ENCODE measurements around the gene USF2.

DNA sequence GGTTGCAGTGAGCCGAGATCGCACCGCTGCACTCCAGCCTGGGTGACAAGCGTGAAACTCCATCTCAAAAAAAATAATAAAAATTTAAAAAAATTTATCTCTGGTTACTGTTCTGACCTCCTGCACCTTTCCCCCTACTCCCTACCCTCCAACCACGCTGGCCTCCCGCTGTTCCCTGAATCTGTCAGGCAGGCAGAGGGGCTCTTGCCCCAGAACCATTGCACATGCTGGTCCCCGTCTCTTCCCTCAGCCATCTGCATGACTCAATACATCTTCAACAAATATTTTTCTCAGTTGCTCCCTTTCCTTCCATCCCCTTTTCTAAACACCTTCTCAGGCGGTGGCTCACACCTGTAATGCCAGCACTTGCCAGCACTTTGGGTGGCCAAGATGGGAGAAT lies 39.2 kb upstream of the USF2 start:
- TF ChIP-seq, protein P1, sequence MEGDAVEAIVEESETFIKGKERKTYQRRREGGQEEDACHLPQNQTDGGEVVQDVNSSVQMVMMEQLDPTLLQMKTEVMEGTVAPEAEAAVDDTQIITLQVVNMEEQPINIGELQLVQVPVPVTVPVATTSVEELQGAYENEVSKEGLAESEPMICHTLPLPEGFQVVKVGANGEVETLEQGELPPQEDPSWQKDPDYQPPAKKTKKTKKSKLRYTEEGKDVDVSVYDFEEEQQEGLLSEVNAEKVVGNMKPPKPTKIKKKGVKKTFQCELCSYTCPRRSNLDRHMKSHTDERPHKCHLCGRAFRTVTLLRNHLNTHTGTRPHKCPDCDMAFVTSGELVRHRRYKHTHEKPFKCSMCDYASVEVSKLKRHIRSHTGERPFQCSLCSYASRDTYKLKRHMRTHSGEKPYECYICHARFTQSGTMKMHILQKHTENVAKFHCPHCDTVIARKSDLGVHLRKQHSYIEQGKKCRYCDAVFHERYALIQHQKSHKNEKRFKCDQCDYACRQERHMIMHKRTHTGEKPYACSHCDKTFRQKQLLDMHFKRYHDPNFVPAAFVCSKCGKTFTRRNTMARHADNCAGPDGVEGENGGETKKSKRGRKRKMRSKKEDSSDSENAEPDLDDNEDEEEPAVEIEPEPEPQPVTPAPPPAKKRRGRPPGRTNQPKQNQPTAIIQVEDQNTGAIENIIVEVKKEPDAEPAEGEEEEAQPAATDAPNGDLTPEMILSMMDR (IDR thresholded peaks at IDR 0.05) = no peak
- TF ChIP-seq POLR2A (IDR thresholded peaks at IDR 0.05) (no peak), EP300 (IDR thresholded peaks at IDR 0.05; ENCODE audit: low read depth) (no peak), POLR2AphosphoS5 (IDR thresholded peaks at IDR 0.05) (no peak)
